Trophoblast cell (in vitro differentiated cells and primary cell): ENCODE data around the gene STON2.

Source experiments
- DNase-seq, 2 donors: peaks; one replicate each; pipeline ENCODE4 v3.0.0-alpha.2; 2016
- H2AFZ ChIP-seq: 2 replicates; pipeline ENCODE4 v1.6.1; 2013; ENCODE audit warnings: low read length, moderate library complexity, mild to moderate bottlenecking; ENCODE audit not compliant: insufficient read depth, poor library complexity
- H2AK5ac ChIP-seq: 2 replicates; pipeline ENCODE4 v1.6.1; 2013; ENCODE audit warnings: mild to moderate bottlenecking, low read length
- H2BK120ac ChIP-seq: 2 replicates; pipeline ENCODE4 v1.6.1; 2013; ENCODE audit warnings: low read length, mild to moderate bottlenecking, moderate library complexity; ENCODE audit not compliant: insufficient read depth, poor library complexity
- H2BK12ac ChIP-seq: 2 replicates; pipeline ENCODE4 v1.6.1; 2013; ENCODE audit warnings: mild to moderate bottlenecking, low read length, moderate library complexity
- H2BK5ac ChIP-seq: 2 replicates; pipeline ENCODE4 v1.6.1; 2013; ENCODE audit warnings: low read length, low read depth, moderate library complexity, mild to moderate bottlenecking; ENCODE audit not compliant: poor library complexity
- H3K14ac ChIP-seq: 2 replicates; pipeline ENCODE4 v1.6.1; 2013; ENCODE audit warnings: mild to moderate bottlenecking, low read length
- H3K18ac ChIP-seq: 2 replicates; pipeline ENCODE4 v1.6.1; 2013; ENCODE audit warnings: mild to moderate bottlenecking, low read length
- H3K23ac ChIP-seq: 2 replicates; pipeline ENCODE4 v1.6.1; 2013; ENCODE audit warnings: low read length
- H3K27ac ChIP-seq: 2 replicates; pipeline ENCODE4 v1.5.1; 2013; ENCODE audit warnings: low read depth, mild to moderate bottlenecking, inconsistent platforms, low read length, moderate library complexity
- H3K27me3 ChIP-seq: 2 replicates; pipeline ENCODE4 v1.6.1; 2013; ENCODE audit warnings: inconsistent platforms, mild to moderate bottlenecking, low read length, moderate library complexity; ENCODE audit not compliant: insufficient read depth
- H3K36me3 ChIP-seq, 2 experiments: 1 replicate in 1 of 2; 2 replicates in 1 of 2; pipeline ENCODE4 v1.6.1; 2013; ENCODE audit warnings: low read length in 2 of 2, mild to moderate bottlenecking in 2 of 2, moderate library complexity in 1 of 2; ENCODE audit not compliant: insufficient read depth in 2 of 2, control insufficient read depth in 1 of 2
- H3K4ac ChIP-seq: 2 replicates; pipeline ENCODE4 v1.6.1; 2013; ENCODE audit warnings: low read depth, mild to moderate bottlenecking, low read length, moderate library complexity
- H3K4me1 ChIP-seq, 2 experiments: 1 replicate in 1 of 2; 2 replicates in 1 of 2; pipeline ENCODE4 v1.6.1; 2013; ENCODE audit warnings: low read length in 2 of 2, mild to moderate bottlenecking in 2 of 2, moderate library complexity in 1 of 2; ENCODE audit not compliant: insufficient read depth in 2 of 2, control insufficient read depth in 1 of 2
- H3K4me2 ChIP-seq: 2 replicates; pipeline ENCODE4 v1.6.1; 2013; ENCODE audit warnings: inconsistent platforms, mild to moderate bottlenecking, low read length, moderate library complexity
- H3K4me3 ChIP-seq: 2 replicates; pipeline ENCODE4 v1.5.1; 2013; ENCODE audit warnings: mild to moderate bottlenecking, low read depth, low read length, inconsistent platforms
- H3K79me1 ChIP-seq: one replicate; pipeline ENCODE4 v1.6.1; 2013; ENCODE audit warnings: low read length
- H3K79me2 ChIP-seq: 2 replicates; pipeline ENCODE4 v1.6.1; 2013; ENCODE audit warnings: low read length, mild to moderate bottlenecking; ENCODE audit not compliant: control insufficient read depth, insufficient read depth, poor library complexity
- H3K9ac ChIP-seq: 2 replicates; pipeline ENCODE4 v1.6.1; 2013; ENCODE audit warnings: mild to moderate bottlenecking, low read length
- H3K9me3 ChIP-seq: 2 replicates; pipeline ENCODE4 v1.6.1; 2013; ENCODE audit warnings: low read depth, mild to moderate bottlenecking, control low read depth, inconsistent platforms, low read length; ENCODE audit not compliant: insufficient read depth
- H4K12ac ChIP-seq: 2 replicates; pipeline ENCODE4 v1.6.1; 2013; ENCODE audit warnings: low read depth, mild to moderate bottlenecking, low read length, moderate library complexity
- H4K8ac ChIP-seq: 2 replicates; pipeline ENCODE4 v1.6.1; 2013; ENCODE audit warnings: low read depth, mild to moderate bottlenecking, low read length, moderate library complexity
- H4K91ac ChIP-seq: one replicate; pipeline ENCODE4 v1.6.1; 2013; ENCODE audit warnings: low read depth, mild to moderate bottlenecking, low read length, moderate library complexity
- WGBS: extraction: QIAGEN DNeasy Blood & Tissue Kit; methylation state at CpG from one replicate; pipeline ENCODE4 v1.1.7; 2013; ENCODE audit warnings: missing lambda C conversion rate; ENCODE audit not compliant: insufficient read length, insufficient coverage; ENCODE audit errors: extremely low coverage; 5-methylcytosine and 5-hydroxymethylcytosine counted together

Gene STON2

GRCh38 chr14:81388336-81388735 lies 11.8 kb downstream of the STON2 start:
- Histone ChIP-seq H3K4ac (no peak overlapping the region), H2BK12ac (no peak overlapping the region), H3K36me3 (no peaks in the 10 kb centered on the region), H2BK5ac (no peak overlapping the region), H3K23ac (no peak overlapping the region), H2AK5ac (no peak overlapping the region), H3K9ac (no peak overlapping the region), H3K4me1 (peaks cover 10 to 13% of the 10 kb centered on the region in 2 experiments), H2AFZ (no peak overlapping the region), H4K91ac (no peak overlapping the region), H3K27ac (no peak overlapping the region), H3K18ac (no peak overlapping the region), H4K8ac (no peak overlapping the region), H3K27me3 (no peaks in the 10 kb centered on the region), H2BK120ac (no peak overlapping the region), H4K12ac (no peak overlapping the region), H3K9me3 (no peaks in the 10 kb centered on the region), H3K4me3 (no peak overlapping the region), H3K79me2 (peaks cover 1% of the 10 kb centered on the region), H3K14ac (no peak overlapping the region), H3K4me2 (no peak overlapping the region), H3K79me1 (peaks cover 7% of the 10 kb centered on the region)
- no CpG with 5 or more reads among the region's 2 CpGs for WGBS
- no peak for DNase-seq

- peaks cover 1% of the 10 kb centered on the region for H3K79me2 ChIP-seq
- no peak overlapping the region for H2BK12ac ChIP-seq
- H3K4me1 ChIP-seq: peaks cover 5 to 6% of the 10 kb centered on the region in 2 experiments
- no peak overlapping the region for H3K9ac ChIP-seq
- no peak overlapping the region for H3K4me2 ChIP-seq
- no peak overlapping the region for H3K23ac ChIP-seq
- no peak overlapping the region for H2AFZ ChIP-seq
- H3K79me1 ChIP-seq: peaks cover 4% of the 10 kb centered on the region
- no peak overlapping the region for H2BK120ac ChIP-seq
- H4K91ac ChIP-seq: no peak overlapping the region
- H3K4ac ChIP-seq: no peak overlapping the region
- H2AK5ac ChIP-seq: no peak overlapping the region
- H3K27ac ChIP-seq: no peak overlapping the region
- H4K12ac ChIP-seq: no peak overlapping the region
- H3K36me3 ChIP-seq: no peaks in the 10 kb centered on the region
- no peak overlapping the region for H2BK5ac ChIP-seq
- DNase-seq: no peak
- H3K9me3 ChIP-seq: no peaks in the 10 kb centered on the region
- H3K14ac ChIP-seq: no peak overlapping the region
- no peak overlapping the region for H4K8ac ChIP-seq
- WGBS: no CpG with 5 or more reads among the region's 4 CpGs
- no peaks in the 10 kb centered on the region for H3K27me3 ChIP-seq
- H3K4me3 ChIP-seq: no peak overlapping the region
- no peak overlapping the region for H3K18ac ChIP-seq
Observed at GRCh38 chr14:81386290-81386745, 13.8 kb downstream of the STON2 start.

- no peak overlapping the region for H3K14ac ChIP-seq
- no peak overlapping the region for H2AFZ ChIP-seq
- no peak overlapping the region for H3K4ac ChIP-seq
- no peak overlapping the region for H3K18ac ChIP-seq
- peaks cover 1% of the 10 kb centered on the region for H3K79me2 ChIP-seq
- no peaks in the 10 kb centered on the region for H3K27me3 ChIP-seq
- no peak overlapping the region for H2AK5ac ChIP-seq
- no peak overlapping the region for H2BK5ac ChIP-seq
- no peak overlapping the region for H3K27ac ChIP-seq
- no CpG with 5 or more reads among the region's 7 CpGs for WGBS
- H3K4me2 ChIP-seq: no peak overlapping the region
- H3K36me3 ChIP-seq: no peaks in the 10 kb centered on the region
- H3K9me3 ChIP-seq: no peaks in the 10 kb centered on the region
- no peak overlapping the region for H4K8ac ChIP-seq
- no peak overlapping the region for H2BK120ac ChIP-seq
- H3K9ac ChIP-seq: no peak overlapping the region
- H4K12ac ChIP-seq: no peak overlapping the region
- no peak overlapping the region for H4K91ac ChIP-seq
- H3K4me1 ChIP-seq: peaks cover 3 to 5% of the 10 kb centered on the region in 2 experiments
- no peak for DNase-seq
- peaks cover 4% of the 10 kb centered on the region for H3K79me1 ChIP-seq
- peak overlapping the region; percentile 34 for H2BK12ac ChIP-seq
- no peak overlapping the region for H3K23ac ChIP-seq
- no peak overlapping the region for H3K4me3 ChIP-seq
Observed at GRCh38 chr14:81385886-81386285, 14.2 kb downstream of the STON2 start.

GRCh38 chr14:81385419-81385818 lies 14.7 kb downstream of the STON2 start:
- H3K9me3 ChIP-seq: no peaks in the 10 kb centered on the region

More at GRCh38 chr14:81385419-81385818, 14.7 kb downstream of the STON2 start:
- H3K4me1 ChIP-seq: peaks cover 3 to 5% of the 10 kb centered on the region in 2 experiments
- DNase-seq: no peak
- no CpG with 5 or more reads among the region's 1 CpG for WGBS
- no peak overlapping the region for H2BK120ac ChIP-seq
- H3K27me3 ChIP-seq: no peaks in the 10 kb centered on the region
- H3K4me2 ChIP-seq: no peak overlapping the region
- H3K18ac ChIP-seq: no peak overlapping the region
- H3K79me1 ChIP-seq: peaks cover 4% of the 10 kb centered on the region
- H2AK5ac ChIP-seq: no peak overlapping the region
- no peak overlapping the region for H3K23ac ChIP-seq
- no peak overlapping the region for H3K14ac ChIP-seq
- no peak overlapping the region for H3K27ac ChIP-seq
- H4K91ac ChIP-seq: no peak overlapping the region
- no peak overlapping the region for H3K9ac ChIP-seq
- H3K36me3 ChIP-seq: no peaks in the 10 kb centered on the region
- no peak overlapping the region for H2BK12ac ChIP-seq
- H3K4me3 ChIP-seq: no peak overlapping the region
- H3K79me2 ChIP-seq: peaks cover 1% of the 10 kb centered on the region
- no peak overlapping the region for H4K12ac ChIP-seq
- no peak overlapping the region for H2BK5ac ChIP-seq
- H2AFZ ChIP-seq: no peak overlapping the region
- H4K8ac ChIP-seq: no peak overlapping the region
- no peak overlapping the region for H3K4ac ChIP-seq
